Nephron progenitor cell (in vitro differentiated cells): ENCODE measurements around the gene SMLR1.

Source experiments
- DNase-seq: peaks from one replicate; pipeline ENCODE4 v3.0.0; 2021
- H3K27ac Mint-ChIP-seq: 2 replicates; pipeline ENCODE4 v1.8.0; 2021; ENCODE audit warnings: mild to moderate bottlenecking, moderate library complexity, mixed read lengths
- H3K27me3 Mint-ChIP-seq: 2 replicates; pipeline ENCODE4 v1.8.0; 2021; ENCODE audit warnings: mild to moderate bottlenecking, low read depth, mixed read lengths; ENCODE audit not compliant: poor library complexity
- H3K36me3 Mint-ChIP-seq: 2 replicates; pipeline ENCODE4 v1.8.0; 2021; ENCODE audit warnings: low read depth, mixed read lengths
- H3K4me1 Mint-ChIP-seq: 2 replicates; pipeline ENCODE4 v1.8.0; 2021; ENCODE audit warnings: mixed read lengths
- H3K4me3 Mint-ChIP-seq: 2 replicates; pipeline ENCODE4 v1.8.0; 2021; ENCODE audit warnings: mild to moderate bottlenecking, moderate library complexity, mixed read lengths
- H3K9me3 Mint-ChIP-seq: 2 replicates; pipeline ENCODE4 v1.8.0; 2021; ENCODE audit warnings: mild to moderate bottlenecking, moderate library complexity, mixed read lengths
- TF ChIP-seq, protein P1 (sequence below): fragments of 200-600 bp; sonication (generic); IDR thresholded peaks from 2 replicates; pipeline ENCODE4 v1.5.0; 2021; ENCODE audit warnings: antibody characterized with exemption

The SMLR1 gene

DNA sequence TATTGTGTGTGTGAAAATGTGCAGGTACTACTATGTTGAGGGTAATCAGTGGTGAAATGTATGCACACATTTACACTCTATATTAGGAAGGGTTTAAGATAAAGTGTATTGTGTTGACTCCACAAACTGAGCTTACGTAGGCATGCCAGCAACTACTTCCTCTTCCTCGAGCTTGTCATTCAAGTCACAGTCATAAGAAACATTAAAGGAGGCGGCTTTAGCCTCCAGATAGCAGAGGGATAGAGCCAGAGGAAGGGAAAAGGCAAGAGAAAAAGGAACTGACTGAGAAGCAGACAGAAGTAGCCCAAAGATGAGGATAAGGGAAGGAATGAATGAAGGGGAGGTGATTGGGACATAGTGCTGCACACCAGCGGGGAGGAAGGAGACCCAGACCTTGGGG lies 55.2 kb downstream of the SMLR1 start:
- Mint-ChIP-seq H3K9me3 (no peaks in the 10 kb centered on the region), H3K27me3 (no peaks in the 10 kb centered on the region), H3K27ac (no peak overlapping the region), H3K4me3 (no peak overlapping the region), H3K4me1 (no peaks in the 10 kb centered on the region), H3K36me3 (peaks cover 21% of the 10 kb centered on the region)
- no peak for DNase-seq
- TF ChIP-seq, protein P1, sequence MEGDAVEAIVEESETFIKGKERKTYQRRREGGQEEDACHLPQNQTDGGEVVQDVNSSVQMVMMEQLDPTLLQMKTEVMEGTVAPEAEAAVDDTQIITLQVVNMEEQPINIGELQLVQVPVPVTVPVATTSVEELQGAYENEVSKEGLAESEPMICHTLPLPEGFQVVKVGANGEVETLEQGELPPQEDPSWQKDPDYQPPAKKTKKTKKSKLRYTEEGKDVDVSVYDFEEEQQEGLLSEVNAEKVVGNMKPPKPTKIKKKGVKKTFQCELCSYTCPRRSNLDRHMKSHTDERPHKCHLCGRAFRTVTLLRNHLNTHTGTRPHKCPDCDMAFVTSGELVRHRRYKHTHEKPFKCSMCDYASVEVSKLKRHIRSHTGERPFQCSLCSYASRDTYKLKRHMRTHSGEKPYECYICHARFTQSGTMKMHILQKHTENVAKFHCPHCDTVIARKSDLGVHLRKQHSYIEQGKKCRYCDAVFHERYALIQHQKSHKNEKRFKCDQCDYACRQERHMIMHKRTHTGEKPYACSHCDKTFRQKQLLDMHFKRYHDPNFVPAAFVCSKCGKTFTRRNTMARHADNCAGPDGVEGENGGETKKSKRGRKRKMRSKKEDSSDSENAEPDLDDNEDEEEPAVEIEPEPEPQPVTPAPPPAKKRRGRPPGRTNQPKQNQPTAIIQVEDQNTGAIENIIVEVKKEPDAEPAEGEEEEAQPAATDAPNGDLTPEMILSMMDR = no peak

DNA sequence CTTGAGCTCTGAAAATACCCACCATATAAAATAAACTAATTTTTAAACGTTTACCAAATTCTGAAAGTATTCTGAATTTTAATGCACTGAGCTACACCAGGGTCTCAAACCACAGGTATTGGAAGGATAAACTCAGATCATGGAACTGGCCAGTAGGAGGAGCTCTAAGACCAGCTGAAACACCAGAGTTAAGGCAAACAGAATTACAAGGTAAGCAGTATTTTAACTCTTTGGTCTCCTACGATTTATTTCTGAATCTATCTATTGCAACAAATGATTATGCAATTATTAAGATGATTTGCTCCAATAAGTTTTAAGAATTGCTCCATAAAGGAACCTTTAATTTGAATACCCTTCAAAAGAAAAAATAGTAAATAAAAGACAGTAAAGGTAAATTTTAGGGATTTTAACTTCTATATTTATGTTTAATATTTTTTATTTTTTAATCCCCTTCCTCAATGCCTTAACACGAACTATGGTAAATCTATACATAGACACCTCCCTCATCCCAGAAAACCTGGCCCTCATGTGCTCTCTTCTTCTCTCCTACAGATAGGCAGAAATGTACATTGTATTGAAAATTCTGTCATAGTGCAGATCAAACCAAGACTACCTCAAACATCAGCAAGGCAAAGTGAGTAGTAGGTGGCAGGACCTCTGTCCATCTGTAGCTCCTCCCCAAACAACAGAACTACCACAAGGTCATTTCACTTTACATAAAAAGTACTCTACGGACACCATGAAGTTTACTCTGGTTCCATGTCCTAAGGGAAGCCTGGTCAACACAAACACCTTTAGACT lies 58.4 kb downstream of the SMLR1 start:
- Mint-ChIP-seq H3K27me3 (no peaks in the 10 kb centered on the region), H3K27ac (peak overlapping the region; percentile 0), H3K9me3 (no peaks in the 10 kb centered on the region), H3K4me3 (no peak overlapping the region), H3K4me1 (peaks cover 8% of the 10 kb centered on the region), H3K36me3 (peaks cover 26% of the 10 kb centered on the region)
- peak; percentile 73 for DNase-seq
- TF ChIP-seq, protein P1 = peak; percentile 92
